ENCODE data around the gene RNASE3. TPM values are rescaled to one million over a fixed set of nuclear protein-coding genes. Genes with fewer than 3 reads are reported as not detected.

RNASE3 gene
- total RNA-seq, 4 donors from 2014 or later = not detected

DNA sequence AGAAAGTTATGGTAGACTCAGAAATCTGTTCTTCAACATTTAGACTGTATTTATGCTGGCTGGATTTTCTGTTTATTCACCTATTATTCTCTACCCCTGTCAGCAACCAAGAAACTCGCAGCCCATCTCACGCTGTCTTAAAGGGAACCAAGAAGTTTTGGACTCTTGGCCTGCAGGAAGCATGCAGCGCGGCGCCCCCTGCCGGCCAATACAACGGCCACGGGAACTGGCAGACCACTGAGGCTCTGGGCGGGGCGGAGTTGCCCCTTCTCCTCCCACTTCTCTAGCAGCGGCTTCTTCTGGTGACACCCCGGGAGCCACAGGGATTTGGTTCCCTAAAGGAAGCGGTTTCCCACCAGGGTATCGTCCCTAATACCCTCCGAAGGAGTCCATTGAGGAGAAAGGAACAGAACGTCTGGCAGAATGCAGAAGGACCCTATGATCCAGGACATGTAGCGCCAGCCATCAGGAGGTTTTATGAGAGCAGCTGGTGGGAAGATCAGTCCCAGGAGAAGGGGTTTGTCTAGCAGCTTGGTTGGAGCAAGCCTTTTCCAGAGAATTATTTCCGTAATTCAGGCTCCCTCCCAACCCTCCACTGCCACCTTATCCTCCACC is 43.1 kb downstream of the RNASE3 start:
- TF ChIP-seq EP300 (IDR thresholded peaks at IDR 0.05) (no peak), POLR2AphosphoS5 (IDR thresholded peaks at IDR 0.05) (no peak), CTCF (IDR thresholded peaks at IDR 0.05) (peak in 1 of 4 experiments; percentile 34), POLR2A (IDR thresholded peaks at IDR 0.05) (no peak)
- no peak for ATAC-seq
- H3K36me3 ChIP-seq = no peaks in the 10 kb centered on the region
- peaks cover 24% of the 10 kb centered on the region for H3K27me3 ChIP-seq
- H3K4me3 ChIP-seq = no peak overlapping the region
- WGBS, 2 donors (ENCODE audit: low coverage in 1 of 2) = 42% methylated on average over 2 to 5 of the region's 18 CpGs
- H3K9me3 ChIP-seq = no peaks in the 10 kb centered on the region
- no peak overlapping the region for H3K27ac ChIP-seq
- H3K4me1 ChIP-seq = no peaks in the 10 kb centered on the region

DNA sequence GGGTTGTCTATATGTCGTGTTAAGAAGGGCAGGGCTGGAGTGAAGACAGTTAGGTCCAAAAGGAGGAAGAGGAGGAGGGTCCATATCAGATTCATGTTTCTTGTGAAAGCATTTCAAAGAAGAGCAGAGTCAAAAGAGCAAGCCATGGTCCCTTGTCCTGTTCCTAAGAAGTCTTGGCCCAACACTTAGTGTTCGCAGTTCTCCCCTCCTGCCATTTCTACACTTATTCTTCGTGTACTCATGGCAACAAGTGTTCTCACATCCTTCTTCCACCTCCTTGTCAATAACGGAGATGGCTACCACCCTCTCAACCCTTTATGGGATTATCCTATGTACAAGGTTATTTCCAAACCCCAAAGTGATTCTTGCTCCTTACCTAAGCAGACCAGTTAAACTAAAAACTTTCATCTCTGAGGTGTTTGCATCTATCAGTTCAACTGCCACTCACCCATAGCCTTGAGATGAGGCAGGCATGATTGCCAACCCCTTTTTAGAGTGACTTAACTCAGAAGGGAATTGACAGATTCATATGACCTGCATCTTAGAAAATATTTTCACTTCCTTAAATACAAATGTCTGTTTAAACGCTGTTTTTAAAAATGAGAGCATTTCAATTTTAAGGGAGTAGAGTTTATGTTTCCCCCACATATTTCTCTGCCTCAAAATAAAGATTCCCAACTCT is 44.3 kb downstream of the RNASE3 start:
- Histone ChIP-seq H3K4me1 (no peaks in the 10 kb centered on the region), H3K9me3 (no peaks in the 10 kb centered on the region), H3K4me3 (no peak overlapping the region), H3K36me3 (no peaks in the 10 kb centered on the region), H3K27ac (no peak overlapping the region), H3K27me3 (peaks cover 24% of the 10 kb centered on the region)
- TF ChIP-seq EP300 (IDR thresholded peaks at IDR 0.05) = no peak
- no peak for TF ChIP-seq POLR2AphosphoS5 (IDR thresholded peaks at IDR 0.05)
- no peak for TF ChIP-seq CTCF (IDR thresholded peaks at IDR 0.05)
- TF ChIP-seq POLR2A (IDR thresholded peaks at IDR 0.05) = no peak
- 75 to 90% methylated on average over 3 to 5 of the region's 5 CpGs for WGBS, 2 donors (ENCODE audit: low coverage in 1 of 2)
- no peak for ATAC-seq

Other genes with a start within 250 kb of the RNASE3 start
- gene OR6S1, start 249.7 kb upstream of the RNASE3 start, total RNA-seq = not detected
- gene RNASE4, start 206.8 kb upstream of the RNASE3 start, total RNA-seq = 100 to 1,000 TPM in 2 of 4 donors, 10 to 100 TPM in 2; 65.2 to 139 (median 106) TPM
- gene ANG, start 202.6 kb upstream of the RNASE3 start, total RNA-seq = 10 to 100 TPM; 16.8 to 32.0 (median 25.2) TPM
- gene EDDM3A, start 145.5 kb upstream of the RNASE3 start, total RNA-seq = not detected
- not detected for gene EDDM3B, start 123.0 kb upstream of the RNASE3 start, total RNA-seq
- gene RNASE6, start 110.1 kb upstream of the RNASE3 start, total RNA-seq = 10 to 100 TPM in 1 of 4 donors, 1 to 10 TPM in 3; 4.0 to 22.5 (median 6.5) TPM
- 100 to 1,000 TPM in 3 of 4 donors, 10 to 100 TPM in 1; 87.2 to 780 (median 336) TPM for gene RNASE1, start 88.5 kb upstream of the RNASE3 start, total RNA-seq
- gene RNASE2, start 64.1 kb downstream of the RNASE3 start, total RNA-seq = 1 to 10 TPM in 2 of 4 donors, under 1 TPM in 1, not detected in 1; 0.93 to 7.2 (median 1.8) TPM
- 10 to 100 TPM; 25.2 to 94.9 (median 64.1) TPM for gene METTL17, start 98.6 kb downstream of the RNASE3 start, total RNA-seq
- gene SLC39A2, start 107.9 kb downstream of the RNASE3 start, total RNA-seq = under 1 TPM in 1 of 4 donors, not detected in 3; 0.59 TPM
- 100 to 1,000 TPM; 155 to 259 (median 187) TPM for gene NDRG2, start 133.7 kb downstream of the RNASE3 start, total RNA-seq
- gene TPPP2, start 138.8 kb downstream of the RNASE3 start, total RNA-seq = not detected
- not detected for gene RNASE13, start 143.4 kb downstream of the RNASE3 start, total RNA-seq
- under 1 TPM in 1 of 4 donors, not detected in 3; 0.23 TPM for gene RNASE7, start 151.0 kb downstream of the RNASE3 start, total RNA-seq
- gene RNASE8, start 166.4 kb downstream of the RNASE3 start, total RNA-seq = not detected
- gene ARHGEF40, start 178.9 kb downstream of the RNASE3 start, total RNA-seq = 10 to 100 TPM; 18.6 to 37.6 (median 26.8) TPM
- 100 to 1,000 TPM in 1 of 4 donors, 10 to 100 TPM in 3; 42.5 to 112 (median 77.4) TPM for gene ZNF219, start 207.3 kb downstream of the RNASE3 start, total RNA-seq
- gene TMEM253, start 209.7 kb downstream of the RNASE3 start, total RNA-seq = under 1 TPM in 1 of 4 donors, not detected in 3; 0.94 TPM

All from gastroesophageal sphincter (tissue), 4 donors.